ENCODE results near the gene PELO.

PELO gene

DNA sequence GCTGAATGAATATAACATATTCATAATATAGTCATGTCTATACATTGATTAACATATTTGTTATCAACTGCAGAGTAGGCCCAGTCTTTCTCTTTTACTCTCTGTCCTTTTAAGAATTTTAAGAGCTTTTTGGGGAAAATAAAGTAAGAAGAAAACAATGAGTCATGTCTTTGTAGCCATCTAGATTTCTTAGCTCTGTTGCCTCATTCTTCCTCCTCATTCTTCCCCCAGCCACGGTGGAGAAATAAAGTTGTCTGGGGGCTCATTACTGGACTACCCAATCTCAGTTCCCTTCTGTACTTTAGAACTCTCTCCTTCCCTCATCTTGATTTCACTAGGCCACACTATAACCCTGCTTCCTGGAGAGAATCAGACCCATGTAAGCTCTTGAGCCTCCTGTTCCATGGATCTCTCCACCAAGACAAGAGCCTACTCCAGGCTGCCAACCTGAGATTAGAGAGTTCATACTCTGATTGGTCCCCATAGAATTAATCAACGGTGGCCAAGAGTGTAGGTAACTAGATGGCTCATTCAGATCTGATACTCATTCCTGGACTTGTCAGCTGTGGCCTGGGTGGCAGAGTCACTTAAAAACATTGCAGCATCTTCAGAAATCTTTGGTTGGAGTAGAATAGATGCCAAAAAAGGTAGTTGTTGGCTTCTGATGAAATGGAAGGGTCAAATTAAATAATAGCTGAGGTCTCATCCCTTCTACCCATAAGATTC is 44.2 kb downstream of the PELO start:
- TF ChIP-seq, protein P1, sequence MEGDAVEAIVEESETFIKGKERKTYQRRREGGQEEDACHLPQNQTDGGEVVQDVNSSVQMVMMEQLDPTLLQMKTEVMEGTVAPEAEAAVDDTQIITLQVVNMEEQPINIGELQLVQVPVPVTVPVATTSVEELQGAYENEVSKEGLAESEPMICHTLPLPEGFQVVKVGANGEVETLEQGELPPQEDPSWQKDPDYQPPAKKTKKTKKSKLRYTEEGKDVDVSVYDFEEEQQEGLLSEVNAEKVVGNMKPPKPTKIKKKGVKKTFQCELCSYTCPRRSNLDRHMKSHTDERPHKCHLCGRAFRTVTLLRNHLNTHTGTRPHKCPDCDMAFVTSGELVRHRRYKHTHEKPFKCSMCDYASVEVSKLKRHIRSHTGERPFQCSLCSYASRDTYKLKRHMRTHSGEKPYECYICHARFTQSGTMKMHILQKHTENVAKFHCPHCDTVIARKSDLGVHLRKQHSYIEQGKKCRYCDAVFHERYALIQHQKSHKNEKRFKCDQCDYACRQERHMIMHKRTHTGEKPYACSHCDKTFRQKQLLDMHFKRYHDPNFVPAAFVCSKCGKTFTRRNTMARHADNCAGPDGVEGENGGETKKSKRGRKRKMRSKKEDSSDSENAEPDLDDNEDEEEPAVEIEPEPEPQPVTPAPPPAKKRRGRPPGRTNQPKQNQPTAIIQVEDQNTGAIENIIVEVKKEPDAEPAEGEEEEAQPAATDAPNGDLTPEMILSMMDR (IDR thresholded peaks at IDR 0.05; ENCODE audit: low read depth, low read length, missing control alignments), result no peak
- H3K4me3 ChIP-seq (replicated peaks; ENCODE audit: low read depth, low read length), result no peak overlapping the region
- no peak for DNase-seq (ENCODE audit: extremely low read depth, low read depth)

DNA sequence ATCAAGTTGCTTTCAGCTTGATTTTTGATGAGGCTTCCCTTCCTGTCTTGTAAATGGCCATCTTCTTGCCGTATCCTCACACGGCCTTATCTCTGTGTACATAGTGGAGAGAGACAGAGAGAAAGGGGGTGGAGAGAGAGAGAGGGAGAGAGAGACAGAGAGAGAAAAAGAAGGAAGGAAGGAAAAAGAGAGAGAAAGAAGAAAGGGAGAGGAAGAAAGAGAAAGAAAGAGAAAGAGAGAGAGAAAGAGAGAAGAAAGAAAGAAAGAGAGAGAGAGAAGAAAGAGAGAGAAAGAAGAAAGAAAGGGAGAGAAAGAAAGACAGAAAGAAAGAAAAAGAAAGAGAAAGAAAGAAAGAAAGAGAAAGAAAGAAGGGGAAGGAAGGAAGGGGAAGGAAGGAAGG is 46.6 kb downstream of the PELO start:
- TF ChIP-seq, protein P1 (IDR thresholded peaks at IDR 0.05; ENCODE audit: low read depth, low read length, missing control alignments), result no peak
- H3K4me3 ChIP-seq (replicated peaks; ENCODE audit: low read depth, low read length), result no peak overlapping the region

GRCh38 chr5:52837068-52837467 is 49.4 kb downstream of the PELO start:
- no peak overlapping the region for H3K4me3 ChIP-seq (replicated peaks; ENCODE audit: low read depth, low read length)
- no peak for DNase-seq (ENCODE audit: extremely low read depth, low read depth)
- TF ChIP-seq, protein P1 (IDR thresholded peaks at IDR 0.05; ENCODE audit: low read depth, low read length, missing control alignments), result no peak

More for the DNA sequence above, 46.6 kb downstream of the PELO start:
- no peak for DNase-seq (ENCODE audit: extremely low read depth, low read depth)

All from HFF-Myc (cell line).